Measurements from ENCODE around the gene P3H1.
"Not testable (repeated sequence)": the region's sequence is repeated elsewhere in the genome, so short reads cannot be mapped to it uniquely, and the experiment has no call there.

Gene P3H1

GRCh38 chr1:42723511-42723910 is 43.3 kb downstream of the P3H1 start:
- DNase-seq, result no peak

GRCh38 chr1:42722403-42722802 is 44.4 kb downstream of the P3H1 start:
- not testable (repeated sequence) for DNase-seq

GRCh38 chr1:42721926-42722325 is 44.9 kb downstream of the P3H1 start:
- no peak for DNase-seq

- no peak for DNase-seq
These were observed 46.0 kb downstream of the P3H1 start for GRCh38 chr1:42720868-42721267.

GRCh38 chr1:42714441-42714840 is 52.4 kb downstream of the P3H1 start:
- not testable (repeated sequence) for DNase-seq

- DNase-seq, result no peak
These were observed 53.5 kb downstream of the P3H1 start for GRCh38 chr1:42713293-42713692.

- not testable (repeated sequence) for DNase-seq
These were observed 54.0 kb downstream of the P3H1 start for GRCh38 chr1:42712808-42713207.

- no peak for DNase-seq
These were observed 62.9 kb downstream of the P3H1 start for GRCh38 chr1:42703888-42704464.

- no peak for DNase-seq
These were observed 66.8 kb downstream of the P3H1 start for GRCh38 chr1:42700006-42700405.

- DNase-seq, result no peak
These were observed 68.6 kb downstream of the P3H1 start for GRCh38 chr1:42698081-42698813.

Measured in hematopoietic multipotent progenitor cell treated with erythropoietin and hydrocortisone succinate and interleukin-3 and kit ligand, for 6 days (in vitro differentiated cells).